Upper lobe of right lung (tissue), 1 donor: ENCODE data around the gene CTNNA3. TPM values are rescaled to one million over a fixed set of nuclear protein-coding genes. Genes with fewer than 3 reads are reported as not detected.
"Not testable (repeated sequence)": the region's sequence is repeated elsewhere in the genome, so short reads cannot be mapped to it uniquely, and the experiment has no call there.

Source experiments
- ATAC-seq: fragments of 200-7000 bp; cut with Tn5 transposase; one replicate; pipeline ENCODE4 v1.9.1; 2020; ENCODE audit warnings: mild to moderate bottlenecking, moderate library complexity
- DNase-seq: peaks from one replicate; pipeline ENCODE4 v3.0.0-alpha.2; 2020
- H3K27ac ChIP-seq: fragments of 200-600 bp; one replicate; pipeline ENCODE4 v1.8.0; 2022
- H3K27me3 ChIP-seq: fragments of 200-600 bp; one replicate; pipeline ENCODE4 v1.8.0; 2022; ENCODE audit warnings: mild to moderate bottlenecking
- H3K36me3 ChIP-seq: fragments of 200-600 bp; one replicate; pipeline ENCODE4 v1.8.0; 2022
- H3K4me1 ChIP-seq: fragments of 200-600 bp; one replicate; pipeline ENCODE4 v1.8.0; 2022
- H3K4me3 ChIP-seq: fragments of 200-600 bp; one replicate; pipeline ENCODE4 v1.8.0; 2022; ENCODE audit warnings: mild to moderate bottlenecking
- H3K9me3 ChIP-seq: fragments of 200-600 bp; one replicate; pipeline ENCODE4 v1.8.0; 2022
- CTCF ChIP-seq: fragments of 200-600 bp; IDR thresholded peaks from one replicate; pipeline ENCODE4 v1.8.0; 2022; ENCODE audit warnings: antibody characterized with exemption
- intact Hi-C: fragments of 100-400 bp; cut with DNase I; formaldehyde crosslinking; loops from one replicate; pipeline ENCODE4 v1.11.0; 2022
- total RNA-seq: library from RNA; stranded (reverse); fragmentation: NEBNext Ultra II Directional; extraction: Animal tissue kit (Norgen Biotek cat#: 25700); gene quantifications from one replicate; pipeline ENCODE4 v1.2.1, GENCODE V29; 2021
- donor health status: DM: no; HTN: yes; CAD: no; lungs with severe emphysema.

The CTNNA3 gene
- total RNA-seq, 1 donor from 2014 or later, result 0.67 TPM

GRCh38 chr10:67587771-67588170, 108.2 kb downstream of the CTNNA3 start:
- ATAC-seq (no peak), DNase-seq (no peak)
- H3K4me3 ChIP-seq, result no peak overlapping the region
- no peak for TF ChIP-seq CTCF
- peaks cover 10% of the 10 kb centered on the region for H3K9me3 ChIP-seq
- no peaks in the 10 kb centered on the region for H3K4me1 ChIP-seq
- no peak overlapping the region for H3K27ac ChIP-seq
- intact Hi-C loops, result no loop called here
- H3K36me3 ChIP-seq, result no peaks in the 10 kb centered on the region
- H3K27me3 ChIP-seq, result no peaks in the 10 kb centered on the region

GRCh38 chr10:67575532-67575931, 120.5 kb downstream of the CTNNA3 start:
- no peaks in the 10 kb centered on the region for H3K4me1 ChIP-seq
- no peaks in the 10 kb centered on the region for H3K36me3 ChIP-seq
- no peak for DNase-seq
- H3K4me3 ChIP-seq, result no peak overlapping the region
- TF ChIP-seq CTCF, result no peak
- no peak overlapping the region for H3K27ac ChIP-seq
- no peaks in the 10 kb centered on the region for H3K27me3 ChIP-seq
- intact Hi-C loops, result no loop called here
- ATAC-seq, result no peak
- H3K9me3 ChIP-seq, result no peaks in the 10 kb centered on the region

- intact Hi-C loops, result no loop called here
- DNase-seq, result no peak
- H3K27ac ChIP-seq, result no peak overlapping the region
These were observed 122.5 kb downstream of the CTNNA3 start for GRCh38 chr10:67573484-67573883.

GRCh38 chr10:67571503-67571902, 124.5 kb downstream of the CTNNA3 start:
- ATAC-seq (peak; percentile 71), DNase-seq (no peak)
- Histone ChIP-seq H3K4me1 (no peaks in the 10 kb centered on the region), H3K27ac (no peak overlapping the region), H3K36me3 (no peaks in the 10 kb centered on the region), H3K27me3 (no peaks in the 10 kb centered on the region), H3K4me3 (no peak overlapping the region), H3K9me3 (no peaks in the 10 kb centered on the region)
- TF ChIP-seq CTCF, result no peak
- intact Hi-C loops, result no loop called here

More at GRCh38 chr10:67573484-67573883, 122.5 kb downstream of the CTNNA3 start:
- no peak overlapping the region for H3K4me3 ChIP-seq
- H3K9me3 ChIP-seq, result no peaks in the 10 kb centered on the region
- no peaks in the 10 kb centered on the region for H3K36me3 ChIP-seq
- H3K27me3 ChIP-seq, result no peaks in the 10 kb centered on the region
- no peak for TF ChIP-seq CTCF
- no peaks in the 10 kb centered on the region for H3K4me1 ChIP-seq
- no peak for ATAC-seq

GRCh38 chr10:67558311-67558710, 137.7 kb downstream of the CTNNA3 start:
- H3K4me3 ChIP-seq, H3K27ac ChIP-seq, H3K27me3 ChIP-seq, ATAC-seq, DNase-seq, H3K9me3 ChIP-seq, H3K4me1 ChIP-seq, H3K36me3 ChIP-seq, intact Hi-C loops: not testable (repeated sequence)

GRCh38 chr10:67553254-67553653, 142.7 kb downstream of the CTNNA3 start:
- Histone ChIP-seq H3K36me3 (no peaks in the 10 kb centered on the region), H3K9me3 (no peaks in the 10 kb centered on the region), H3K27ac (no peak overlapping the region), H3K4me3 (no peak overlapping the region), H3K4me1 (no peaks in the 10 kb centered on the region), H3K27me3 (no peaks in the 10 kb centered on the region)
- TF ChIP-seq CTCF, result no peak
- intact Hi-C loops, result no loop called here
- DNase-seq (no peak), ATAC-seq (no peak)
